Right kidney (tissue), 9 donors: Measurements from ENCODE around the gene WASHC1.
A peak's percentile ranks its signal among the peaks of the same experiment; 100 is the strongest.
"Not testable (repeated sequence)": the region's sequence is repeated elsewhere in the genome, so short reads cannot be mapped to it uniquely, and the experiment has no call there.

Source experiments
- DNase-seq: peaks from one replicate; pipeline ENCODE4 v3.0.0-alpha.2; 2016
- long read RNA-seq, 8 donors: transcript quantifications; one replicate each; lab custom pipeline, GENCODE V29; 2026

WASHC1 gene
- long read RNA-seq, donor 1, partial matches to known transcripts = 5 of 5 reads
- long read RNA-seq, donor 1, other reads (novel, unspliced or antisense) = 0 of 5 reads
- long read RNA-seq, donor 2 = 0 reads
- long read RNA-seq, donor 3 = 0 reads
- long read RNA-seq, donor 4, partial matches to known transcripts = 5 of 5 reads
- long read RNA-seq, donor 4, other reads (novel, unspliced or antisense) = 0 of 5 reads
- long read RNA-seq, donor 5, partial matches to known transcripts = 5 of 5 reads
- long read RNA-seq, donor 5, other reads (novel, unspliced or antisense) = 0 of 5 reads
- long read RNA-seq, donor 6 = 0 reads
- long read RNA-seq, donor 7, partial matches to known transcripts = 5 of 5 reads
- long read RNA-seq, donor 7, other reads (novel, unspliced or antisense) = 0 of 5 reads
- long read RNA-seq, donor 8 = 0 reads

GRCh38 chr9:29356-29755 is at the start of gene WASHC1:
Gene WASHC1, minus strand, starts transcription at chr9:29456. Its CDS starts 4,457 bp downstream, at chr9:24999.
- not testable (repeated sequence) for DNase-seq

- not testable (repeated sequence) for DNase-seq
Measured at GRCh38 chr9:78333-78732, 49.1 kb upstream of the WASHC1 start.

GRCh38 chr9:76389-76788 is 47.1 kb upstream of the WASHC1 start:
- DNase-seq = not testable (repeated sequence)

GRCh38 chr9:73900-74525 is 44.8 kb upstream of the WASHC1 start:
- DNase-seq = peak; percentile 10

- peak; percentile 71 for DNase-seq
Measured at GRCh38 chr9:73076-73899, 44.0 kb upstream of the WASHC1 start.

- not testable (repeated sequence) for DNase-seq
Measured at GRCh38 chr9:63031-63629, 33.9 kb upstream of the WASHC1 start.

- not testable (repeated sequence) for DNase-seq
Measured at GRCh38 chr9:52678-53077, 23.4 kb upstream of the WASHC1 start.

- not testable (repeated sequence) for DNase-seq
Measured at GRCh38 chr9:48190-48842, 19.1 kb upstream of the WASHC1 start.

GRCh38 chr9:46639-47271 is 17.5 kb upstream of the WASHC1 start:
- not testable (repeated sequence) for DNase-seq

- DNase-seq = not testable (repeated sequence)
Measured at GRCh38 chr9:46164-46563, 16.9 kb upstream of the WASHC1 start.

- DNase-seq = not testable (repeated sequence)
Measured at GRCh38 chr9:45180-45878, 16.1 kb upstream of the WASHC1 start.

- not testable (repeated sequence) for DNase-seq
Measured at GRCh38 chr9:44416-44815, 15.2 kb upstream of the WASHC1 start.

GRCh38 chr9:43636-44035 is 14.4 kb upstream of the WASHC1 start:
- not testable (repeated sequence) for DNase-seq

- DNase-seq = not testable (repeated sequence)
Measured at GRCh38 chr9:43116-43515, 13.9 kb upstream of the WASHC1 start.

GRCh38 chr9:41819-42218 is 12.6 kb upstream of the WASHC1 start:
- not testable (repeated sequence) for DNase-seq

GRCh38 chr9:41261-41676 is 12.0 kb upstream of the WASHC1 start:
- not testable (repeated sequence) for DNase-seq

- not testable (repeated sequence) for DNase-seq
Measured at GRCh38 chr9:32308-32707, 3.1 kb upstream of the WASHC1 start.

GRCh38 chr9:28775-29174 is 481 bp downstream of the WASHC1 start:
- DNase-seq = not testable (repeated sequence)

GRCh38 chr9:21621-22020 is 7.6 kb downstream of the WASHC1 start:
- not testable (repeated sequence) for DNase-seq

- DNase-seq = not testable (repeated sequence)
Measured at GRCh38 chr9:16875-17274, 12.4 kb downstream of the WASHC1 start.
